Gastrocnemius medialis (tissue), 4 donors: ENCODE data around the gene PARD3. TPM values are rescaled to one million over a fixed set of nuclear protein-coding genes. Genes with fewer than 3 reads are reported as not detected.

Experiments used
- ATAC-seq, 2 donors: fragments of 150-250 bp; one replicate each; pipeline ENCODE4 v1.9.1; 2016
- DNase-seq, 2 donors: peaks; one replicate each; pipeline ENCODE4 v3.0.0-alpha.2; 2019
- H3K27ac ChIP-seq, 4 donors: fragments of 200-600 bp; sonication (generic); 1 replicate in 1 of 4; 2 replicates in 3 of 4; pipeline ENCODE4 v1.5.1; 2016 to 2018; ENCODE audit warnings: mild to moderate bottlenecking in 2 of 4, moderate library complexity in 1 of 4
- H3K27me3 ChIP-seq, 3 donors: fragments of 200-600 bp; sonication (generic) in 2 of 3; 1 replicate in 1 of 3; 2 replicates in 2 of 3; pipeline versions ENCODE4 v1.5.1 to v1.6.0; 2016 to 2019; ENCODE audit warnings: mild to moderate bottlenecking in 1 of 3, moderate library complexity in 1 of 3
- H3K36me3 ChIP-seq, 2 donors: fragments of 200-600 bp; sonication (generic) in 1 of 2; one replicate each; pipeline ENCODE4 v1.5.1; 2017 to 2018
- H3K4me1 ChIP-seq, 2 donors: fragments of 200-600 bp; sonication (generic) in 1 of 2; one replicate each; pipeline ENCODE4 v1.5.1; 2016 to 2017; ENCODE audit warnings: mild to moderate bottlenecking in 2 of 2
- H3K4me3 ChIP-seq, 4 donors: fragments of 200-600 bp; sonication (generic) in 3 of 4; 1 replicate in 1 of 4; 2 replicates in 3 of 4; pipeline ENCODE4 v1.5.1; 2016 to 2019; ENCODE audit warnings: mild to moderate bottlenecking in 2 of 4
- H3K9me3 ChIP-seq, 3 donors: fragments of 200-600 bp; sonication (generic) in 2 of 3; 1 replicate in 1 of 3; 2 replicates in 2 of 3; pipeline ENCODE4 v1.5.1; 2016 to 2019
- POLR2A ChIP-seq, 2 donors: fragments of 450-650 bp; IDR thresholded peaks; one replicate each; pipeline ENCODE4 v1.6.1; 2017; ENCODE audit warnings: antibody characterized with exemption in 2 of 2, mild to moderate bottlenecking in 2 of 2, moderate library complexity in 2 of 2
- in situ Hi-C, 4 donors: fragments of 200-750 bp; cut with MboI; loops; one replicate each; pipeline versions ENCODE4 v1.15.0 to v1.8.0; 2017; ENCODE audit warnings: low sequenced_read_pairs in 4 of 4
- intact Hi-C: fragments of 100-400 bp; cut with DNase I; formaldehyde crosslinking; loops from one replicate; pipeline ENCODE4 v1.15.1; 2023; ENCODE audit warnings: low total_unique reads
- total RNA-seq, 4 donors: library from RNA; depleted of rRNA; stranded (reverse); fragments of >200 nt; gene quantifications; one replicate each; pipeline versions ENCODE4 v1.1.0 to v1.2.3, GENCODE V29; 2016
- TF ChIP-seq, protein P1 (sequence below), 5 experiments: fragments of 450-650 bp in 3 of 5; fragments of 200-600 bp in 2 of 5; sonication (generic) in 2 of 5; IDR thresholded peaks in 4 of 5; conservative IDR thresholded peaks in 1 of 5; 1 replicate in 4 of 5; 2 replicates in 1 of 5; pipeline ENCODE4 v1.5.1; 2016 to 2019; ENCODE audit warnings: antibody characterized with exemption in 5 of 5, mild to moderate bottlenecking in 3 of 5, moderate library complexity in 3 of 5

PARD3 gene
- total RNA-seq, 4 donors from 2014 or later = 64.6 to 75.8 (median 68.3) TPM

DNA sequence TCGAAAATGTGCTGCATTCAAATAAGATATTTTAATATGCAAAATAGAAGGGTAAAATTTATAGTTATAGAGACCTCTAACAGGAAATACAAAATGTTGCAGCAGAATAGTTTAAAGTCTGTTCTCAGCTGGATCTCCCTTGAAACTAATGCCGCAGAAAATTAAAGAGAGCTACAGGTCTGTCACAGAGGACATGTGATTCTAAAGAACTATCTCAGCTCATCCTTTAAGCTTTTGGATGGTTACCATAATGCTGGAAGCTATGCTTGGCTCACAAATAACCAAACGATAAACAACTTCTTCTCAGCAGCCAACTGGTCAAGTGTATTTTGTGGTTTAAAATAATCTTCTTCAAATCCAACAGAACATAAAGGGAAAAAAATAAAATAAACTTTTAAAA lies 353.0 kb downstream of the PARD3 start:
- no peak overlapping the region for H3K27ac ChIP-seq
- H3K36me3 ChIP-seq = no peaks in the 10 kb centered on the region
- no peak for ATAC-seq
- no peaks in the 10 kb centered on the region for H3K9me3 ChIP-seq
- no peak overlapping the region for H3K4me3 ChIP-seq
- intact Hi-C loops = no loop called here
- in situ Hi-C loops = no loop called here
- peaks cover 3 to 5% of the 10 kb centered on the region in 2 donors for H3K4me1 ChIP-seq
- H3K27me3 ChIP-seq = no peaks in the 10 kb centered on the region
- TF ChIP-seq, protein P1, sequence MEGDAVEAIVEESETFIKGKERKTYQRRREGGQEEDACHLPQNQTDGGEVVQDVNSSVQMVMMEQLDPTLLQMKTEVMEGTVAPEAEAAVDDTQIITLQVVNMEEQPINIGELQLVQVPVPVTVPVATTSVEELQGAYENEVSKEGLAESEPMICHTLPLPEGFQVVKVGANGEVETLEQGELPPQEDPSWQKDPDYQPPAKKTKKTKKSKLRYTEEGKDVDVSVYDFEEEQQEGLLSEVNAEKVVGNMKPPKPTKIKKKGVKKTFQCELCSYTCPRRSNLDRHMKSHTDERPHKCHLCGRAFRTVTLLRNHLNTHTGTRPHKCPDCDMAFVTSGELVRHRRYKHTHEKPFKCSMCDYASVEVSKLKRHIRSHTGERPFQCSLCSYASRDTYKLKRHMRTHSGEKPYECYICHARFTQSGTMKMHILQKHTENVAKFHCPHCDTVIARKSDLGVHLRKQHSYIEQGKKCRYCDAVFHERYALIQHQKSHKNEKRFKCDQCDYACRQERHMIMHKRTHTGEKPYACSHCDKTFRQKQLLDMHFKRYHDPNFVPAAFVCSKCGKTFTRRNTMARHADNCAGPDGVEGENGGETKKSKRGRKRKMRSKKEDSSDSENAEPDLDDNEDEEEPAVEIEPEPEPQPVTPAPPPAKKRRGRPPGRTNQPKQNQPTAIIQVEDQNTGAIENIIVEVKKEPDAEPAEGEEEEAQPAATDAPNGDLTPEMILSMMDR (IDR thresholded peaks at IDR 0.05 in 4 of 5, conservative IDR thresholded peaks at IDR 0.05 in 1 of 5) = no peak
- TF ChIP-seq POLR2A (IDR thresholded peaks at IDR 0.05) = no peak
- DNase-seq = no peak

DNA sequence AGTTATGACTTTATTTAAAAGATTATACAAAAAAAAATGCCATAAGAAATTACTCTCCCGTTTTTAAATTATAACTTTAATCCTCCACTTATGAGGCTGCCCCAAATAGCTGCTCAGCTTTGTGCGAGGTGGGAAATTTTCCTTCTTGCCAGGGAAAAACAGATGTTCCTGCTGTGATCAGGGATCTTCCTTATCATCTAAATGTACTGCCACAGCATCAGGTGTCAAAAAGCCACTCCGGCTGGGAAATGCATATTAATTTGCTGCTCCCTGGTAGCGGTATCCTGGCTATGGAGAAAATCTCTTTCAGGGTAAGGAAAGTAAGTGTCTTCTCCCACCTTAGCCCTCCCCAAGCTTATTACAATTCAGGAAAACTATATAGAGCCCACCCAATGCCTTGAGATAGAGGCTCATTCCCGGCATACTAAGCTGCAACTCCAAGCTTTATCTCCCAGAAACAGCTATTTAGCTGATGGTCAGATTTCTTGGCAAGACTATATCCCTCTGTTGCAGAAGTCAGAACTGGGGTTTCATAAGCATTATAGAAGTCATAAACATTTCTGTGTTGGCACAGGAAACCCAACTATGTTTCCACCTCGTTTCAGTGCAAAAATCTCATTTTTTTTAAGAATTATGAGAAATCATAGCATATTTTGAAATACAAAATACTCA lies 360.4 kb downstream of the PARD3 start:
- no peak overlapping the region for H3K27ac ChIP-seq
- H3K4me1 ChIP-seq = no peaks in the 10 kb centered on the region
- H3K27me3 ChIP-seq = no peaks in the 10 kb centered on the region
- TF ChIP-seq POLR2A (IDR thresholded peaks at IDR 0.05) = no peak
- TF ChIP-seq, protein P1 (IDR thresholded peaks at IDR 0.05 in 4 of 5, conservative IDR thresholded peaks at IDR 0.05 in 1 of 5) = no peak
- intact Hi-C loops = no loop called here
- in situ Hi-C loops = no loop called here
- DNase-seq = no peak
- no peaks in the 10 kb centered on the region for H3K36me3 ChIP-seq
- no peak for ATAC-seq
- H3K4me3 ChIP-seq = no peak overlapping the region
- H3K9me3 ChIP-seq = no peaks in the 10 kb centered on the region

DNA sequence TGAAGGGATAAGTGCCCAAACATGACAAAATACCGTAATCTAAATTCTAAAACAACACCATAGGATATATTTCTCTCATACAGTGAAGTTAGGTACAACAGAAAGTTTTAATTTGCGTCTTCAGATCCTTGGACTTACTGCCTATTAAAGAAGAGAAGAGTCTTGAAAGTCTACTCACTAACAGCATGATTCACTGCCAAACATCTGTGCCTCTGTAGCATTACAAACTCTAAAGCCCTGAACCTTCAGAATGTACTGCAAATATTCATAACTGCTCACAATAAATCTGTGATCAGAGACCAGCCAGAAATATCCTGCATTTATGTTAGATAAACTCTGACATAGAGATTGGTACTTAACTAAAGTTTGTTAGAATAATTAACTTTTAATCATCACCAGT lies 365.3 kb downstream of the PARD3 start:
- DNase-seq = no peak
- Histone ChIP-seq H3K4me3 (no peak overlapping the region), H3K27me3 (no peaks in the 10 kb centered on the region), H3K4me1 (peaks cover under 1 to 4% of the 10 kb centered on the region in 2 donors), H3K36me3 (no peaks in the 10 kb centered on the region), H3K27ac (no peak overlapping the region), H3K9me3 (no peaks in the 10 kb centered on the region)
- TF ChIP-seq, protein P1 (IDR thresholded peaks at IDR 0.05 in 4 of 5, conservative IDR thresholded peaks at IDR 0.05 in 1 of 5) = no peak
- TF ChIP-seq POLR2A (IDR thresholded peaks at IDR 0.05) = no peak
- intact Hi-C loops (no loop called here), in situ Hi-C loops (no loop called here)
- no peak for ATAC-seq

DNA sequence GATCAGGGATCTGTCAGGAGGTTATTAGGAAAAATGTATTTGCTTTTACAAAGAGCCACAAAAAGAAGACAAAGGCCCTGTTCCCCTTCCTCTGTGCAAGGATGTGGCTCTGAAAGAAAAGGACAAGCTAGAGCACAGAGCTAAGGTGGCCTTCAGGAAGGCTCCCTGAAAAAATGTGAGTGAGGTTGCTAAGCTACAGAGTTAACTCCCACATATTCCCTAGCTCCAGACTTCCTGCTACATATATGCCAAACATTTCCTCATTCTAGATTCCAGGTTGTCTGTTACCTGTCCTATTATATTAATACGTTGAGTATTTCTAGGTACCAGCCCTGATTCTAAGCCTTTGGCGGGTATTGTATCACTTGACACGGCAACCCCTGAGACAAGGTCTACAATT lies 369.0 kb downstream of the PARD3 start:
- no peak for ATAC-seq
- intact Hi-C loops (no loop called here), in situ Hi-C loops (no loop called here)
- Histone ChIP-seq H3K36me3 (no peaks in the 10 kb centered on the region), H3K9me3 (no peaks in the 10 kb centered on the region), H3K4me1 (peaks cover 7 to 9% of the 10 kb centered on the region in 2 donors), H3K27ac (no peak overlapping the region), H3K4me3 (no peak overlapping the region), H3K27me3 (no peaks in the 10 kb centered on the region)
- DNase-seq = no peak
- no peak for TF ChIP-seq POLR2A (IDR thresholded peaks at IDR 0.05)
- TF ChIP-seq, protein P1 (IDR thresholded peaks at IDR 0.05 in 4 of 5, conservative IDR thresholded peaks at IDR 0.05 in 1 of 5) = no peak
